DND-41 (cell line): ENCODE measurements around the gene CAPN12.

Source experiments
- CTCF ChIP-seq: IDR thresholded peaks from 2 replicates; pipeline ENCODE4 v1.5.1; 2012; ENCODE audit warnings: borderline replicate concordance, low read length, moderate library complexity, mild to moderate bottlenecking; ENCODE audit not compliant: poor library complexity, severe bottlenecking; ENCODE audit errors: extremely low read depth
- EZH2 ChIP-seq: IDR thresholded peaks from 3 replicates; pipeline ENCODE4 v1.6.1; 2012; ENCODE audit warnings: borderline replicate concordance, low read depth, mild to moderate bottlenecking, moderate library complexity, low read length, inconsistent platforms; ENCODE audit not compliant: severe bottlenecking

GRCh38 chr19:38703509-38703908 is 40.8 kb downstream of the CAPN12 start:
- TF ChIP-seq EZH2 (no peak), CTCF (no peak)
